Mammary epithelial cell (primary cell): ENCODE data around the gene GOLGA8B.

Source experiments
- EZH2 ChIP-seq: IDR thresholded peaks from 2 replicates; pipeline ENCODE4 v1.6.1; 2012; ENCODE audit warnings: low read length, inconsistent platforms, borderline replicate concordance
- TF ChIP-seq, protein P1 (sequence below), 2 donors: IDR thresholded peaks in 1 of 2; conservative IDR thresholded peaks in 1 of 2; 2 replicates each; pipeline ENCODE4 v1.5.1; 2011 to 2012; ENCODE audit warnings: inconsistent platforms in 2 of 2, low read length in 2 of 2, mild to moderate bottlenecking in 2 of 2, control low read depth in 1 of 2, low read depth in 1 of 2; ENCODE audit not compliant: insufficient read depth in 1 of 2; ENCODE audit errors: extremely low read depth in 1 of 2

DNA sequence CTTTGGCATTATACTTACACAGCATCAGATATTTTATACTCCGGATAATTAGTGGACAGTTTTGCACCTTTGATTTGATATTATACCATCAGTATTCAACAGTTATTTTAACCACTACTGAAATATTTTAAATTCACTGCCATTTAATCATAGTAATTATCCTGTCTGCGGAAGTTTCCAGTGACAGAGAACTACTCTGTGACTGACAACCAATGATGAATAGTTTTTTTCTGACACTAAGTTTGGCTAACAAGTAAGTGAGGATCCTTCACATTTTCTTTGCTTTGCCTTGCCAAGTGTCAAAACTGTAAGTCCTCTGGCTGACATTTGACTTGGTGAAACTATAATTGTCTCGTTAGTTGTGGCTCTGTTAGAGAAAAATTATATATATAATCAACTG, 30.5 kb upstream of the GOLGA8B start:
- TF ChIP-seq, protein P1, sequence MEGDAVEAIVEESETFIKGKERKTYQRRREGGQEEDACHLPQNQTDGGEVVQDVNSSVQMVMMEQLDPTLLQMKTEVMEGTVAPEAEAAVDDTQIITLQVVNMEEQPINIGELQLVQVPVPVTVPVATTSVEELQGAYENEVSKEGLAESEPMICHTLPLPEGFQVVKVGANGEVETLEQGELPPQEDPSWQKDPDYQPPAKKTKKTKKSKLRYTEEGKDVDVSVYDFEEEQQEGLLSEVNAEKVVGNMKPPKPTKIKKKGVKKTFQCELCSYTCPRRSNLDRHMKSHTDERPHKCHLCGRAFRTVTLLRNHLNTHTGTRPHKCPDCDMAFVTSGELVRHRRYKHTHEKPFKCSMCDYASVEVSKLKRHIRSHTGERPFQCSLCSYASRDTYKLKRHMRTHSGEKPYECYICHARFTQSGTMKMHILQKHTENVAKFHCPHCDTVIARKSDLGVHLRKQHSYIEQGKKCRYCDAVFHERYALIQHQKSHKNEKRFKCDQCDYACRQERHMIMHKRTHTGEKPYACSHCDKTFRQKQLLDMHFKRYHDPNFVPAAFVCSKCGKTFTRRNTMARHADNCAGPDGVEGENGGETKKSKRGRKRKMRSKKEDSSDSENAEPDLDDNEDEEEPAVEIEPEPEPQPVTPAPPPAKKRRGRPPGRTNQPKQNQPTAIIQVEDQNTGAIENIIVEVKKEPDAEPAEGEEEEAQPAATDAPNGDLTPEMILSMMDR (conservative IDR thresholded peaks at IDR 0.05 in 1 of 2, IDR thresholded peaks at IDR 0.05 in 1 of 2; ENCODE audit: extremely low read depth in 1 of 2, insufficient read depth in 1 of 2, low read depth in 1 of 2, low read length in 2 of 2) = no peak
- no peak for TF ChIP-seq EZH2
